ENCODE measurements around the gene SIGLEC6.

SIGLEC6 gene

DNA sequence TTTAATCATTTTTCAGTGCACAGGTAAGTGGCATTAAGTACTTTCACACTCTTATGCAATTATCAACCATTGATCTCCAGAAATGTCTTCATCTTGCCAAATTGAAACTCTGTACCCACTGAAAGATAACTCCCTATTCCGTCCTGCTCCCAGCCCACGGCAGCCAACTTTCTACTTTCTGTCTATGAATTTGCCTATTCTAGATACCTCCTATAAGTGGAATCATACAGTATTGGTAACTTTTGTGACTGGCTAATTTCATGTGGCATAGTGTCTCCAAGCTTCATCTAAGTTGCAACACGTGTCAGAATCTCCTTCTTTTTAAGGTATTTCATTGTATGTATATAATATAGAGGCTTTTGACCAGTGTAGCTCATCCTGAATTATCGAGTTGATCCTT lies 58.9 kb downstream of the SIGLEC6 start:
- no peak for DNase-seq

DNA sequence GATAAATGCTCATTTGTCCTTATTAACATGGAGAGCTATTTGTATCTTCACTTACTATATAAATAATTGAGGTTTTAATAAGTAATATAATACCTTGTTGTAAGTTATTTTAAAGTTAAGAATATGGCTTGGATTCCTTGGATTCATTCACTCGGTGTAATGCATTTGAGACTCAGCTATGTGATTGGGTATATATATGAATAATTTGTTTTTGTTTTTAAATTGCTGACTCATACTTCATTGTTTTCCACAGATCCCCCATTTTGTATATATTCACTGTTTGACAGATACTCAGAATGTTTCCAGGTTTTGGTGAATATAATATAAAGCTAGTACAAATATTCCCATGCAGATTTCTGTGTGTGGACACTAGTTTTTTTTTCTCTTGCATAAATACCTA lies 59.9 kb downstream of the SIGLEC6 start:
- DNase-seq = no peak

DNA sequence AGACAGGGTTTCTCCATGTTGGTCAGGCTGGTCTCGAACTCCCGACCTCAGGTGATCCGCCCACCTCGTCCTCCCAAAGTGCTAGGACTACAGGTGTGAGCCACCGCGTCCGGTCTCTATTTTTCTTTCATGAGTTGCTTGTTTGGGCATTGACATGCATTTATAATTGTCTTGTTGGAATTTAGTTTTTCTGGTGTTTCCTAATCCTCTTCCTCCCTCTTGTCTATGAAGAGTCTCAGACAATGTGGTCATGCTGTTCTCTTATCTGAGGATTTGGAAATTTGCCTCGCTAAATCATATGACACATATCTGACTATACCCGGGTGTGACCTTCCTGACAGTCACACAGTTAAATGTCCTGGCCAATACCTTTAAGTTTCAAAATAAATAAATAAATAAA lies 60.5 kb downstream of the SIGLEC6 start:
- no peak for DNase-seq

DNA sequence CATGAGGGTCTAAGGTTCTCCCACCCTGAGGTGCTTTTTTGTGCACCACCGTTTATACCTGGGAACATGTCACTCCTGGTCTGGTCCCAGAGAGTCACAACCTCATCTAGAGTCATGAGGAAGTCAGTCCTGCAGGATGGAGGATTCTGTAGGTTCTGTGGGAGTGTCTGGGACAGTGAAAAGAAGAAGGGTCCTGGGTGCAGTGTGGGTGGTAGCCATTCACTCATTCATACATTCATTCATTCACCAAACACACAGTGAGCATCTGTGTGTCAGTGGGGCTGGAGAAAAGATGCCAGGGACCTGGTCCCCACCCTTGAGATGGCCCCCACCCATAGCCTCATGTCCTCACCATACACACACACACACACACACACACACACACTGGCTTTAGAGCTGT lies 61.8 kb downstream of the SIGLEC6 start:
- no peak for DNase-seq

DNA sequence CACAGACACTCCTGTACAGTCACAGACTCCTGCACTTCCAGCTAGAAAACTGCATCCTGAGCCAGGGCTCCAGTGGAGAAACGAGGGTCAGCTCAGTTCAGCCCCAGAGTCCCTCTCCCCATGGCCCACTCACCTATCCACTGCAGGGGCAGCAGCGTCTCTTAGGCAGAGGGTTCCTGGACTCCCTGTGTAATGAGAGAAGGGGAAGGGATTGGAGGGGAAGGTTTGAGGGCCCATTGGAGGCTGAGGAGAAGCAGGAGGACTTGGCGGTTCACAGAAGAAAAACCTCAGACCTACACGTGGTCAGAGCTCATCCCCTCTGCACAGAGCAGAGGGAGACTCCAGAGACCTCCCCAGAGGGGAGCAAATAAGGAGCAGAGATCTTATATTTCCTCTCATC lies 62.3 kb downstream of the SIGLEC6 start:
- no peak for DNase-seq

DNA sequence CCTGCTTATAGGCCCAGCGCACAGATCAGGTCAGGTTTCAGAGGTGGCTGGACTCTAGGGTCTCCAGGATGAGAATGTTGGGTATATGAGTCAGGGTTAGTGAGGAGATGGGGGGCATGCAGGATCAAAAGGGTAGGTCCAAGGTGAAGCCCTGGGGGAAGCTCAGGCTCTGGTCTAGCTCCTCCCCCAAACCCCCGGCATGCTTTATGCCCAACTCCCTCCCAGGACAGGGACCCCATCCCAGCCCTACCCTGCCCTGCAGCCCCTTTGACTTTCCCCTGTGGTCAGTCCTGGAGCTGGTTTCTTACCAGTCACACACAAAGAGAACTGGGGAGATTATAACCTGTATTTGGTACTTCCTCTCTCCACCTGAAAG lies 62.9 kb downstream of the SIGLEC6 start:
- no peak for DNase-seq

DNA sequence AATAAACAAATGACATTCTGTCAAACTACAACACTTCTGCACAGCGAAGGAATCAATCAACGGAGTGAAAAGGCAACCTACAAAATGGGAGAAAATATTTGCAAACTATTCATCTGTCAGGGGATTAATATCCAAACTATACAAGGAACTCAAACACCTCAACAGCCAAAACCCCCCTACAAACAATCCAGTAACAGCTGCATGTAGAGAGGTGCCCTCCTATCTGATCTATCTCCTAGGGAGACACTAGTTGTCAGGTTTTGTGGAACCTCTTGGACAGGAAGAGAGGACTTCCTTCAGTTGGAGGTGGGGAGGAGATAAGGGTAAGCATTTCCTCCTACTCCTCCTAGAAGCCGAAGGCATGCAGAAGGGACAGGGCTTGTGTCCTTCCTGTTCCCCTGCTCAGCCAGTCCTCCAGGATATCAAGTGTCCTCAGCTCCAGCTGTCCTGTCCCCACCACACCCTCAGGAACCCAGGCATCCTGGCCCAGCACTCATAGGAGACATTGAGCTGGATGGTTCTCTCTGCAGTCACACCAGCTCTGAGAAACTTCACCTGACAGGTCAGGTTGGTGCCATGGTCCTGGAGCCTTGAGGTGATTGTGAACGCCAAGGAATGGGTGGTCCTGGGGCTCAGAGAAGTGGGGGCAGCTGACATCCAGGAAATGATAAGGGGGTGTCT lies 63.5 kb downstream of the SIGLEC6 start:
- no peak for DNase-seq

All from activated CD8-positive, alpha-beta memory T cell treated with anti-CD3 and anti-CD28 coated beads, Interleukin-2, amount 50 U/mL, for 48 hours (primary cell).